ENCODE results near the gene ZSWIM4.
A peak's percentile ranks its signal among the peaks of the same experiment; 100 is the strongest.
"Not testable (repeated sequence)": the region's sequence is repeated elsewhere in the genome, so short reads cannot be mapped to it uniquely, and the experiment has no call there.

The ZSWIM4 gene

DNA sequence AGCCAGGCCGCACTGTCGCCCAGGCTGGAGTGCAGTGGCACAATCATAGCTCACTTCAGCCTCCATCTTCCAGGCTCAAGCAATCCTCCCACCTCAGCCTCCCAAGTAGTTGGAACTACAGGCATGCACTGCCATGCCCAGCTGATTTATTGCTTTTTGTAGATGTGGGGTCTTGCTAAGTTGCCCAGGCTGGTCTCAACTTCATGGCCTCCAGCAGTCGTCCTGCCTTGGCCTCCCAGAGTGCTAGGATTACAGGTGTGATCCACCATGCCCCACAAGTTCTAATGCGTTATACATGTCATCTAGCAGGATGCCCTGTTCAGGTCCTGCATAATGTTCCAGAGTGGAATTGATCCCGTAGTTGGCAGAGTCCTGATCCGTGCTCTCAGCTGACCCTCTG, 16.4 kb upstream of the ZSWIM4 start:
- DNase-seq = no peak

DNA sequence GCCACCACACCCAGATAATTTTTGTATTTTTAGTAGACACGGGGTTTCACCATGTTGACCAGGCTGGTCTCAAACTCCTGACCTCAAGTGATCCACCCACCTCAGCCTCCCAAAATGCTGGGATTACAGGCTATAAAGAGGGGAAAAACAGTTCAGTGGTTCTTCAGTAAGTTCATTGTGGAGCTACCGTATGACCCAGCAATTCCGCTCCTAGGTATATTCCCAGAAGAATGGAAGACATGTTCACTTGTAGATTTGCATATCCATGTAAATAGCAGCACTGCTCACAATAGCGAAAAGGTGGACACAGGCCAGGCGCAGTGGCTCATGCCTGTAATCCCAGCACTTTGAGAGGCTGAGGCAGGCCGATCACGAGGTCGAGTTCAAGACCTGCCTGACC, 15.4 kb upstream of the ZSWIM4 start:
- DNase-seq = not testable (repeated sequence)

DNA sequence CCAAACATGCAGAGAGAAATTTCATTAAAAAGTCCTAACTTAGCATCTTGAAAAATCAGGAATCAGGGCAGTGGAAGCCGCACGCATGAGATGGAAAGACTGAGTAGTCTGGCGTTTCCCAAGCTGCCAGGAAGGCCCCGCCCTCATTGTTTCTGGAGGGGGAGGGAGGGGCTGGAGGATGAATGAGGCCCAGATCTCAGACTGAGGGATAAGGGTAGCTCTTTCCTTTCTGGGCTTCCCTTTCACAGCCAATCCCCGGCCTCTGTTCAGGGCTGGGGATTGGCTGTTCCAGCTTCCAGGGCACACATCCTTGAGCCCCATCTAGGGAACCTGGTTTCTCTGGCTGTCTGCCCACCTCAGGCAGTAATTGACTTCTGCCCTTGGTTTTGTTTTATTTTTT, 13.7 kb upstream of the ZSWIM4 start:
- no peak for DNase-seq

DNA sequence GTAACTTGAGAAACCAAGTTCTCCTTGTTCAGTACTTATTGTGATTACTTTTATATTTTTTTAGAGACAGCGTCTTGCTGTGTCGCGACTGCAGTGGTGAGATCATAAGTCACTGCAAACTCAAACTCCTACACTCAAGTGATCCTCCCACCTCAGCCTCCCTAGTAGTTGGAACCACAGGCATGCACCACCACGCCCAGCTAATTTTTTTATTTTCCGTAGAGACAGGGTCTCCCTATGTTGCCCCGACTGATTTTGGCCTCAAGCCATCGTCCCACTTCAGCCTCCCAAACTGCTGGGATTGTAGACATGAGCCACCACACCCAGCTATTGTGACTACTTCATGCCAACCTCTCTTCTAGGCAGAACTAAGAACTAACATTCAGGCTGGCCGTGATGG, 12.7 kb upstream of the ZSWIM4 start:
- no peak for DNase-seq

DNA sequence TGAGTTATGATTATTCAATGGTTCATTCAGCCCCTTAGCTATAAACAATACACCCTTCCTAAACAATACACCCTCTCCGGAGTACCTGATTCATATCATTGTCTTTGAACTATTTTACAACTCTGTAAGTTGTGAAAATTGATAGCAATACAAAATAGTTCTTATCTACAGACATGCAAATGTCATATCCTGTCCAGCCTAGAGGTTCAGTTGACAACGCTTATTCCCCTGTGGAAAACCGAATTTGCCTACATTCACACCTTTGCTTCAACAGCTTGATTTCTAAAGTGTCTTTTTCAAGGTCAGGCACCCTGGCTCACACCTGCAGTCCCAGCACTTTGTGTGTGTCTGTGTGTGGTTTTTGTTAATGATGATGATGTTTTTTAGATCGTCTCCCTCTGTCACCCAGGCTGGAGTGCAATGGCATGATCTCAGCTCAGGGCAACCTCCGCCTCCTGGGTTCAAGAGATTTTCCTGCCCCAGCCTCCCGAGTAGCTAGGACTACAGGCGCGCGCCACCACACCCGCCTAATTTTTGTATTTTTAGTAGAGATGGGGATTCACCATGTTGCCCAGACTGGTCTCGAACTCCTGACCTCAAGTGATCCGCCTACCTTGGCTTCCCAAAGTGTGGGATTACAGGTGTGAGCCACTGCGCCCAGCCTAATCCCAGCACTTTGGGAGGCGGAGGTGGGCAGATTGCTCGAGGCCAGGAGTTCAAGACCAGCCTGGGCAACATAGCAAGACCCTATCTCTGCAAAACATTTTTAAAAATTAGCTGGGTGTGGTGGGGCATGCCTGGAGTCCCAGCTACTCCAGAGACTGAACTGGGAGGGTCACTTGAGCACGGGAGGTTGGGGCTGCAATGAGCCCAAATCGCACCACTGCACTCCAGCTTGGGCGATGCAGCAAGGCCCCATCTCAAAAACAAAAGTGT, 11.4 kb upstream of the ZSWIM4 start:
- DNase-seq = no peak

DNA sequence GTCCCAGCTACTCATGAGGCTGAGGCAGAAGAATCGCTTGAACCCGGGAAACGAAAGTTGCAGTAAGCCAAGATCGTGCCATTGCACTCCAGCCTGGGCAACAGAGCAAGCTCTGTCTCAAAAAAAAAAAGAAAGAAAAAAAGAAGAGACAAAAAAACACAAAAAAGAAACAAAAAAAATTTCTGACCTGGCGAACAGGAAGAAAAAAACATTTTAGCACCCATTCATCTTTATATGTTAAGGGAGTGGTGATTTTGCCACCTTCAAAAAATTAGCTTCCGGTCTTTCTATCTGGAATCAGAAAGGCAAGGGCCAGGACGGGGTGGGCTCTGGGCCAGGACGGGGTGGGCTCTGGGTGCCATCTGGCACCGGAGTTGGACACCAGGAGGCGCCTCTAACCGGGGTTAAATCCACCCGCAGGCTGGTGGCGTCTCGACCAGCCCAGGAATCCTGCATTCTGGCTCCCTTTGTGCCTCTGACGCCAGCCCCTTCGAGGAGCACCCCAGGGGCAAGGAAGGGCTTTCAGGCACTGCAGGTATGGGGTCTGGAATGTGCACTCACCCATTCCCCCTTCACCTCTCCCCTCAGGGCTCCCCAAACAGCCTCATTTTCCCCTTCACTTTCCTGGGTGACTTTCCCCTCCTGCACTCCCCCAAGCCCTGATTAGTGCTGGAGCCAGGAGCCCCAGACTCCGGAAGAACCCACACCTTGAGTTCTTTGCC, 10.4 kb upstream of the ZSWIM4 start:
- DNase-seq = peak; percentile 58

DNA sequence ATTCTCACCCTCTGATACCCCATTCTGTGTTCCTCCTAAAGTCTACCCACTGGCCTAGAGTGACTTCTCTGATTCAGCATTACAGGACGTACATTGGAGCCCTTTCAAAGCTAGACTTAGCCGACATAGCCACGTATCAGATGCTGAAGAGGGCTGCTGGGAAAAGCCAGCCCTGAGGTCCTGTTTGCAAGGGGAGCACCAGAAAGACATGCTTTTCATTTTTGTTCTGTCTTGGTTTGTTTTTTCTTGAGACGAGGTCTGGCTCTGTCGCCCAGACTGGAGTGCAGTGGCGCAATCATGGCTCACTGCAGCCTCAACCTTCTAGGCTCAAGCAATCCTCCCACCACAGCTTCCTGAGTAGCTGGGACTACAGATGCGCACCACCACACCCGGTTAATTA, 6.3 kb upstream of the ZSWIM4 start:
- peak; percentile 35 for DNase-seq

DNA sequence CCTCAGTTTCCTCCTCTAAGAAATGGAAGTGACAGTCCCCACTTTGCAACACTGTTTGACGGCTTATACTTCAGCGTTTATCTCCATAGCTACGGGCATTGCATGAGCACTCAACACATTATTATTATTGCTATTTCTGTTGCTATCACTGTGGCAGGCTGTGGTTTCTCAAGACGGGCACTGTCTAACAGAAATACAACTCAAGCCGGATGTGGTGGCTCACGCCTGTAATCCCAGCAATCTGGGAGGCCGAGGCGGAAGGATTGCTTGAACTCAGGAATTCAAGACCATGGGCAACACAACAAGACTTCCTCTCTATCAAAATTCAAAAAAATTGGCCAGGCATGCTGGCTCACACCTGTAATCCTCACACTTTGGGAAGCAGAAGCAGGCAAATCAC, 4.9 kb upstream of the ZSWIM4 start:
- DNase-seq = no peak

DNA sequence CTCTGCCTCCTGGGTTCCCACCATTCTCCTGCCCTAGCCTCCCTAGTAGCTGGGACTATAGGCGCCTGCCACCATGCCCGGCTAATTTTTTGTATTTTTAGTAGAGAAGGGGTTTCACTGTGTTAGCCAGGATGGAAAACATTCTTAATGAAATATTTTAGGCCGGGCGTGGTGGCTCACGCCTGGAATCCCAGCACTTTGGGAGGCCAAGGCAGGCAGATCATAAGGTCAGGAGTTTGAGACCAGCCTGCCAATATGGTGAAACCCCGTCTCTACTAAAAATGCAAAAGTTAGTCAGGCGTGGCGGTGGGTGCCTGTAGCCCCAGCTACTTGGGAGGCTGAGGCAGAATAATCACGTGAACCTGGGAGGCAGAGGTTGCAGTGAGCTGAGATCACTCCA, 1.9 kb upstream of the ZSWIM4 start:
- DNase-seq = not testable (repeated sequence)

DNA sequence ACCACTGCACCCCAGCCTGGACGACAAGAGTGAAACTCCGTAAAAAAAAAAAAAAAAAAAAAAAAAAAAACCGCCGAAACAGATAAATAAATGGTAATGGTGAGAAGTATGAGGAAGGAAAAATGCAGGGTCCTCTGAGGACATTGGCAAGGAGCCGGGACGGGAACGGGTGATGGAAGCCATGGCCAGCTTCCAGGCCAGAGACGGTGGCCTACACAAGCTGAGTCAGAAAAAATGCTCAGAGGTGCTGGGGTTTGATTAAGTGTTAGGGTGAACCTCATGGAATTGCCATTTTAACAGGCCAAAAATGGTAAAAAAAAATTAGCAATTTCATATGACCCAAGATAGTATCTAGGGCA, 866 bp upstream of the ZSWIM4 start:
- DNase-seq = no peak

DNA sequence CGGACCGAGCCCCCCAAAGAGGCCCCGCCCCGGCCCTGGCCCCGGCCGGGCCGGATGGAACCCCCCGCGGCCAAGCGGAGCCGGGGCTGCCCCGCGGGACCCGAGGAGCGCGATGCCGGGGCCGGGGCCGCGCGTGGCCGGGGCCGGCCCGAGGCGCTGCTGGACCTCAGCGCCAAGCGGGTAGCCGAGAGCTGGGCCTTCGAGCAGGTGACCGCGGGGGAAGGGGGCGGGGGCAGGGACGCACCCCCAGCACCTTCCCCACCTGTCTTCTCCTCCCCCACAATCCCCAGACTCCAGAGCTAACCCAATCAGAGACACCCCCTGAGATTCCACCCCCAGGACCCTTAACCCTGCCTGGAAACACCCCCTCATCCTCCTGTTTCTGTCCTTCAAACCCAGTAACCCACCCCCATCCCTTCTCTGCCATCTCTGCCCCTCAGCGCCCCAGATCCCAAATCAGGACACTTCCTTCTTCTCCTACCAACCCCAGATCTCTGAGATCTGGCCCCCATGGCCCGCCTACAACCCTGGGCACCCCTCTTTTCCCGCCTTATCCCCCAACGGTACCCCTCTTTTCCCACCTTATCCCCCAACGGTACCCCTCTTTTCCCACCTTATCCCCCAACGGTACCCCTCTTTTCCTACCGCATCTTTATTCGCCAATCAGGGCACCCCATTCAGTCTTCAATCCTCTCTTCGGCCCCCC, 505 bp downstream of the ZSWIM4 start:
- no peak for DNase-seq

DNA sequence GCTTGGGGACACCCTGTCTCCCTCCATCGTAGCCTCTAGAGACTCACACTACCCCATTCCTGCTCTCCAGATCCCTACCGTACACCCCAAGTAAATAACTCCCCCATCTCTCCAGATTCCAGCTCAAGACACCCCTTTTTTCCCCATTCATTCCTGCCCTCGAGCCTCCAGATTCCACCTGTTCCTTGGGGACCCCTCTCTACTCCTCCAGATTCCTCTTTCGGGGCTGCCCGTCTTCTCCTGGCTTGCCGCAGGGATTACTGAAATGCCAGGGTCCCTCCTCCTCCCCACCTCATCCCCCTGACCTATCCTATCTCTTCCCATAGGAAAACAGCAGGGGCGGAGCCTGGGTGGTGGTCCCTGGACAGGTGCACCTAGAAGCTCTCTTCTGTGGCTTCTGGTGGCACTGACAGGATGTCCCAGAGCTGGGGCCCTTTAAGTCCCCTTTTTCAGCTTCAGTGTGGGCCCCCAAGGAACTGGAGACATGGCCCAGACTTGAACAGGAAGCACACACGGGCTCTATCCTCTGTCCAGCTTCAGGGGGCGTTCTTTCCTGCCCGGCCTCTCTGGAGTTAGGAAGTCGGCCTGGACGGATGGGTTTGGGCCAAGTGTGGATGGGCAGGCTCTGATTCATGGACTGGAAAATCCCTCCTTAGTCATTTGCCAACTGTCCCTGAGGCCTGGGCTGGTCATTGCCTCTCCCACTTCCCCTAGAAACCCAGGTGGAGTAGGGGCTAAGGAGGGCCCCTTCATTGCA, 1.2 kb downstream of the ZSWIM4 start:
- DNase-seq = no peak

DNA sequence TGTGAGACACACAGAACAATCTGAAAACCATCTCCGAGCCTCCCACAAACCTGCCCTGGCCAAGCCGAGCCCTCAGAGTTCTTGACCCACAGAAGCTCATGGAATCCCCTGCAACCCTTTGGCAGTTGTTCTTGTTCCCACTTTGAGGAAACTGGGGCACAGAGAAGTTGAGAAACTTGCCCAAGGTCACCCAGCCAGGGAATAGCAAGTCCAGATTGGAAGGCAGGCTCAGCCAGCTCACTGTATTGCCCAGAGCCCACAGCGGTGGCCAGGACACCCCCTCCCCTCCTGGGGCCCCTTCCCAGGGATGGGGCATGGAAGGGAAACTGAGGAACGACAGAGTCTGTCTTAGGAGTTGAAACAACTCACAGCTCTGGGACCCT, 1.8 kb downstream of the ZSWIM4 start:
- DNase-seq = no peak

DNA sequence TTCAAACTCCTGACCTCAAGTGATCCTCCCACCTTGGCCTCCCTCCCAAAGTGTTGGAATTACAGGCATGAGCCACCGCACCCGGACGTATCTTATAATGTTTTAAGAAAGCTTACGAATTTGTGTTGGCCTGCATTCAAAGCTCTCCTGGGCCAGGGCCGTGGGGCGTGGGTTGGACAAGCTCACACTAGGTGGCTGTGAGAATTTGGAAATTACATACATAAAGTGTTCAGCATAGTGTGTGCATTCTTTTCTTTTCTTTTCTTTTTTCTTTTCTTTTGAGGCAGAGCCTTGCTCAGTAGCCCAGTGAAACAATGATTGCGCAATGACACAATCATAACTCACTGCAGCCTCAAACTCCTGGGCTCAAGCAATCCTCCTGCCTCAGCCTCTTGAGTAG, 2.6 kb downstream of the ZSWIM4 start:
- DNase-seq = no peak

DNA sequence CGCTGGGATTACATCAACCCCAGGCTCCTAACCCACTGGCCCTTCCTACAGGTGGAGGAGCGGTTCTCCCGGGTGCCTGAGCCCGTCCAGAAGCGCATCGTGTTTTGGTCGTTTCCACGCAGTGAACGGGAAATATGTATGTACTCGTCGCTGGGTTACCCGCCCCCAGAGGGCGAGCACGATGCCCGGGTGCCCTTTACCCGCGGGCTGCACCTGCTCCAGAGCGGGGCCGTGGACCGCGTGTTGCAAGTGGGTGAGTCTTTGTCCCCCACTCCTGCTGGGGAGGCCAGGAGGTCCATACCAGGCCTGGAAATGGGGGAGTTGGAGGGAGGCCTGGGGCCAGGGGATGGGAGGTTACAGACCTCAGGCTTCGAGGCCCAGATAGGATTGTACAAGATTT, 4.4 kb downstream of the ZSWIM4 start:
- no peak for DNase-seq

DNA sequence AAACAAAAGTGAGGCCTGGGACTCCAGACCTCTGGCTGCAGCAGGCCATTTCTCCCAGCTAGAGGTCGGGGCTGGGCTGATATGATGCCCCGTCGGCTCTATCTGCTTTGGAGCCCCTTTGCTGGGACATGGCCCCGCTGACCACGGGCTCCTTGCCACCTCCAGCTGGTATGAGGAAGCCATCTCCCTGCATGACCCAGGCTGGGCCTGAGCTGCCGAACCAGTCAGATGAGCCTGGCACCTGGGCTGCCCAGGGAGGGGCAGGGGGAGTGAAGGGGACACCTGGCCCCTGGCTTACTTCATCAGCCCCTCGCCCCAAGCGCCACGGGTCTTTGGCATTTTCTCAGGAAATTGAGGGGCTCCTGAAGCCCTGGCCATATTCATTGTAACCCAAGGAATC, 7.8 kb downstream of the ZSWIM4 start:
- DNase-seq = no peak

DNA sequence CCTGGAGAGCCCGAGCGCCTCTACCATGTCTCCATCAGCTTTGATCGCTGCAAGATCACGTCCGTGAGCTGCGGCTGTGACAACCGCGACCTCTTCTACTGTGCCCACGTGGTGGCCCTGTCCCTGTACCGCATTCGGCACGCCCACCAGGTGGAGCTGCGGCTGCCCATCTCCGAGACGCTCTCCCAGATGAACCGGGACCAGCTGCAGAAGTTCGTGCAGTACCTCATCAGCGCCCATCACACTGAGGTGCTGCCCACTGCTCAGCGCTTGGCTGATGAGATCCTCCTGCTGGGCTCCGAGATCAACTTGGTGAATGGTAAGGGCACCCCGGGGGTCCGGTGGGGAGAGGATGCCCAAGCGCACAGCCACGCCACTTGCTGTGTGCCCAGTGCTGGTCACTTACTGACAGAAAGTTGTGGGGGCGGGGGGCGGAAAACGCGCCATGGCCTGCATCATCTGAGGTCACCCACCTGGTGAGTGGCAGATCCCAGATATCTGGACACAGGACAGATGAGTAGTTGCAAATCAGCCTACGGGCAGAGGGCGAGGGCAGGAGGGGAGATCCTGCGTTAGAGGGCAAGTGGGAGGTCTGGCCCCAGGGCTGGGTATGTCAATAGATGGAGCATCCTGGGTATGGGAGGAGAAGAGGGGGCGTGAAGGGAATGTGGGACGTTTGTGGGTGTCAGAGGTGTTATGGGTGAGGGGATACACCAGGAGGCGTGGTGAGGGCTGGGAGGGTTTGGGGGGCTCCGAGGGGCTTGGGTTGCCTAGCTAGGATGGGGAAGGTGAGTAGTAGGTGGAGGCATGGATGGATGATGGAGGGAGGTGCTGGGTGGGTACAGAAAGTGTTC, 9.8 kb downstream of the ZSWIM4 start:
- DNase-seq = no peak

DNA sequence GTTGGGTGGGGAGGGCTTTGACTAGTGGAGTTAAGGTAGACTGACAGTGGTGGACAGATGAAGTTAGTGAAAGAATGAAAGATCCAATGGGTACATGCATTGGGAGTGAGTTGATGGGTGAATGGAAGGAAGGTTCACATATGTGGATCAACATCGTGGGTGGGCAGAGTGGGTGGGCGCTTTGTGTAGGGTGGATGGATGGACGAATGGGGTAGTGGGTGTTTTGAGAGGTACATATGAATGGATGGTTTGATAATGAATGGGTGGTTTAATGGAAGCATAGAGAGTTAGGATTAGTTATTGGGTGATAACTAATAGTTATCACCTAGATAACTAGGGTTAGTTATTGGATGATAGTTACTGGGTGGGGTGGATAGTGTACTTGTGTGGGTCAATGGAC, 11.5 kb downstream of the ZSWIM4 start:
- no peak for DNase-seq

DNA sequence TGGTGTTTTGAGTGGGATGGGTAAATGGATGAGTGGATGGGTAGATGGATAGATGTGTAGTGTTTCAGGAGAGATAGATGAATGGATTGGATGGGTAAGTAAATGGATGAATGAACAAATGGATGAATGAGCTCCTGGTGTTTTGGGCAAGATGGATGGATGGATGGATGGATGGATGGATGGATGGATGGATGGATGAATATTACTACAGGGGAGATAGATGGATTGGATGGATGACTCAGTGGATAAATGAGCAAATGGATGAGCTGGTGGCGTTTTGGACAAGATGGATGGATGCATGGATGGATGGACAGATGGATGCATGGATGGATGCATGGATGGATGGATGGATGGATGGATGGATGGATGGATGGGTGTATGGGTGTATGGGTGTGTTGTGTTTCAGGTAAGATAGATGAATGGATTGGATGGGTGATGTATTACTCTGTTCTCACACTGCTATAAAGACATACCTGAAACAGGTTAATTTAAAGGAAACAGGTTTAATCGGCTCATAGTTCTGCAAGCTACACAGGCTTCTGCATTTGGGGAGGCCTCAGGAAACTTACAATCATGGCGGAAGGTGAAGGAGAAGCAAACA, 12.3 kb downstream of the ZSWIM4 start:
- DNase-seq = no peak

DNA sequence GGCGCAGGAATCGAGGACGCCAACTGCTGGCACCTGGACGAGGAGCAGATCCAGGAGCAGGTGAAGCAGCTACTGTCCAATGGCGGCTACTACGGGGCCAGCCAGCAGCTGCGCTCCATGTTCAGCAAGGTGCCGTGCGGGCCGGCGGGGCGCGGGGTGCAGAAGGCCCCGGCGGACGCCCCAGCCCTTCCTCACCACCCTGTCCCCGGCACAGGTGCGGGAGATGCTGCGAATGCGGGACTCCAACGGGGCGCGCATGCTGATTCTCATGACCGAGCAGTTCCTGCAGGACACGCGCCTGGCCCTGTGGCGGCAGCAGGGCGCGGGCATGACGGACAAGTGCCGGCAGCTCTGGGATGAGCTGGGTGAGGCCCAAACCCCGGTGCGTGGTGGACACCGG, 13.6 kb downstream of the ZSWIM4 start:
- DNase-seq = no peak

DNA sequence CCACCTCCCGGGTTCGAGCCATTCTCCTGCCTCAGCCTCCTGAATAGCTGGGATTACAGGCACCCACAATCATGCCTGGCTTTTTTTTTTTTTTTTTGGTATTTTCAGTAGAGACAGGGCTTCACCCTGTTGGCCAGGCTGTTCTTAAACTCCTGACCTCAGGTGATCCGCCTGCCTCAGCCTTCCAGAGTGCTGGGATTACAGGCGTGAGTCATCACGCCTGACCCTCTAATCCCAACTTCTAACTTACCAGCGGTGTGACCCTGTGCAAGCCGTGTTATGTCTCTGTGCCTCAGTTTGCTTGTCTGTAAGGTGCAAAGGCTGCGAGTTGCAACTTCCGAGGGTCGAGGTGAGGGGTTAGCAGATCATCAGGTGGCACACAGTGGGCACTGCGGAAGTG, 17.3 kb downstream of the ZSWIM4 start:
- no peak for DNase-seq

DNA sequence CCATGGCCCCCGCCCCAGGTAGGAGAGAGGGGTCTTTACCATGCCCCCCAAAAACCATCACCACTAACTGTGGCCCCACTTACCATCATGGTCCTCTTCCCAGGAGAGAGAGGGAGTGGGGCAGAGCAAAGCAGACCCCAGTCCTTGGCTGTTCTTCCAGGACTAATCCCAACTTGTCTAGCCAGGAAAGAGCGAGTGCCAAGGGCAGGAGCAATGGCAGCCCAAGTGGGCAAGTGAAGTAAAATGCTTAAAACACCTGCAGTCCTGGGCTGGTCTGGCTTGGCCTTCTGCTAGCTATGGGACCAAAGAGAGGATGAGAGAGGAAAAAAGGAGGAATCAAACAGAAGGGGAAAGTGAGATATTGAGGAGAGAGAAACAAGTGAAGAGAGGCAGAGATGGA, 17.9 kb downstream of the ZSWIM4 start:
- no peak for DNase-seq
